Sigmoid colon (tissue), 7 donors: Measurements from ENCODE around the gene FAM114A1. TPM values are rescaled to one million over a fixed set of nuclear protein-coding genes. Genes with fewer than 3 reads are reported as not detected.
A peak's percentile ranks its signal among the peaks of the same experiment; 100 is the strongest.
"Not testable (repeated sequence)": the region's sequence is repeated elsewhere in the genome, so short reads cannot be mapped to it uniquely, and the experiment has no call there.

ENCODE experiments used
- DNase-seq: peaks from one replicate; pipeline ENCODE4 v3.0.0-alpha.2; 2019
- H3K27ac ChIP-seq, 4 donors: fragments of 200-600 bp; sonication (generic); one replicate each; pipeline ENCODE4 v1.5.1; 2016 to 2019; ENCODE audit warnings: mild to moderate bottlenecking in 1 of 4
- H3K27me3 ChIP-seq, 3 donors: fragments of 200-600 bp; sonication (generic); one replicate each; pipeline ENCODE4 v1.5.1; 2019; ENCODE audit warnings: mild to moderate bottlenecking in 1 of 3
- H3K36me3 ChIP-seq, 4 donors: fragments of 200-600 bp; sonication (generic); one replicate each; pipeline ENCODE4 v1.5.1; 2016 to 2019
- H3K4me1 ChIP-seq, 4 donors: fragments of 200-600 bp; sonication (generic); one replicate each; pipeline ENCODE4 v1.5.1; 2017 to 2019
- H3K4me3 ChIP-seq, 4 donors: fragments of 200-600 bp; sonication (generic); one replicate each; pipeline ENCODE4 v1.5.1; 2017 to 2019; ENCODE audit warnings: mild to moderate bottlenecking in 2 of 4, moderate library complexity in 1 of 4
- H3K9me3 ChIP-seq, 4 donors: fragments of 200-600 bp in 3 of 4; sonication (generic) in 3 of 4; one replicate each; pipeline versions ENCODE4 v1.5.1 to v1.6.1; 2013 to 2019
- EP300 ChIP-seq, 4 donors: sonication (generic); formaldehyde crosslinking; IDR thresholded peaks; one replicate each; pipeline ENCODE4 v1.6.1; 2017; ENCODE audit warnings: antibody characterized with exemption in 4 of 4
- POLR2A ChIP-seq, 2 donors: fragments of 450-650 bp; IDR thresholded peaks; one replicate each; pipeline ENCODE4 v1.6.1; 2016; ENCODE audit warnings: antibody characterized with exemption in 2 of 2, mild to moderate bottlenecking in 2 of 2, moderate library complexity in 2 of 2
- POLR2AphosphoS5 ChIP-seq, 4 donors: sonication (generic); formaldehyde crosslinking; IDR thresholded peaks; one replicate each; pipeline ENCODE4 v1.6.1; 2017; ENCODE audit warnings: antibody characterized with exemption in 4 of 4
- WGBS, 2 donors: extraction: QIAGEN DNeasy Blood & Tissue Kit; methylation state at CpG; one replicate each; pipeline ENCODE4 v1.1.7; 2013; 5-methylcytosine and 5-hydroxymethylcytosine counted together
- intact Hi-C: fragments of 100-400 bp; cut with DNase I; formaldehyde crosslinking; loops from one replicate; pipeline ENCODE4 v1.15.1; 2023
- polyA plus RNA-seq, 3 donors: library from polyadenylated mRNA; stranded (reverse); fragments of 200-250 nt; gene quantifications; one replicate each; pipeline ENCODE4 v1.2.3, GENCODE V29; 2013
- total RNA-seq, 4 donors: library from RNA; depleted of rRNA; stranded (reverse); fragments of >200 nt; gene quantifications; one replicate each; pipeline ENCODE4 v1.1.0, GENCODE V29; 2016
- TF ChIP-seq, protein P1 (sequence below), 4 experiments: fragments of 450-650 bp in 3 of 4; fragments of 200-600 bp in 1 of 4; IDR thresholded peaks; one replicate each; pipeline ENCODE4 v1.5.1; 2016 to 2019; ENCODE audit warnings: antibody characterized with exemption in 4 of 4, mild to moderate bottlenecking in 3 of 4, moderate library complexity in 2 of 4
- donor health status: healthy with polysubstance abuse.
- donor health status: Bipolar disorder and iron deficiency.
- donor health status: healthy.

FAM114A1 gene
- total and polyA plus RNA-seq, 7 donors = 24.7 to 189 (median 120) TPM

DNA sequence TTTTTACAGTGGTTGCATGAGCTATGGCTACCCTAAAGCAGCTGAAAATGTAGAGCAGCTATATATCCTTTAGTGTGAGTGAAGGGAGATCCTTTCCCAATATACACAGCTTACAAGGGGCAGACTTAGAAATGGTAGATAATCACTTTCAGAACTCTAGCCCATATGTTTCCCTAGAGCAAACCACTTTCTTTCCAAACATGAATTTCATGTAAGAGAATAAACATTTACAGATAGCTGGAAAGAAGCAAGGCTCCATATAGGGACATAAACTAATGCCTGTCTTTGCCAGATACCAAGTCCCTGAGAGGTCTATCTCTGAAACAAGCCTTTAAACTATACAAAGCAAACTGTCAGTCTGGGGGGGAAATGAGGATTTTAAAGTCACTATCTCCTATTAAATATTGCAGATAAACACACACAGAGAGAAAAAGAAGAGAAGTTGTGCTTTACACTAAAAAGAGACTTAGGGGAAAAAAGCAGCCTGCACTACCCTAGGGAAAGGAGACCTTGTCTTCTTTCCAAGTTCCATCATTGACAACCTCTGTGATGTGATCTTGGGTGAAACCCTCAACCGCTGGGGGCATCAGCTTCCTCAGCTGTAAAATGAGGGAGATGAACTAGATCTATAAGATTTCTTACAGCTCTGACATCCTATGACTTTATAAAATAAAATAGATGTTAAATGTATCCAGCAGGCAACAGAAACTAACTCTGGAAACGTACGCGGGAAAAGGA is 91.0 kb downstream of the FAM114A1 start:
- no peaks in the 10 kb centered on the region for H3K36me3 ChIP-seq
- TF ChIP-seq EP300 (IDR thresholded peaks at IDR 0.05) (no peak), POLR2A (IDR thresholded peaks at IDR 0.05) (no peak), POLR2AphosphoS5 (IDR thresholded peaks at IDR 0.05) (no peak)
- TF ChIP-seq, protein P1, sequence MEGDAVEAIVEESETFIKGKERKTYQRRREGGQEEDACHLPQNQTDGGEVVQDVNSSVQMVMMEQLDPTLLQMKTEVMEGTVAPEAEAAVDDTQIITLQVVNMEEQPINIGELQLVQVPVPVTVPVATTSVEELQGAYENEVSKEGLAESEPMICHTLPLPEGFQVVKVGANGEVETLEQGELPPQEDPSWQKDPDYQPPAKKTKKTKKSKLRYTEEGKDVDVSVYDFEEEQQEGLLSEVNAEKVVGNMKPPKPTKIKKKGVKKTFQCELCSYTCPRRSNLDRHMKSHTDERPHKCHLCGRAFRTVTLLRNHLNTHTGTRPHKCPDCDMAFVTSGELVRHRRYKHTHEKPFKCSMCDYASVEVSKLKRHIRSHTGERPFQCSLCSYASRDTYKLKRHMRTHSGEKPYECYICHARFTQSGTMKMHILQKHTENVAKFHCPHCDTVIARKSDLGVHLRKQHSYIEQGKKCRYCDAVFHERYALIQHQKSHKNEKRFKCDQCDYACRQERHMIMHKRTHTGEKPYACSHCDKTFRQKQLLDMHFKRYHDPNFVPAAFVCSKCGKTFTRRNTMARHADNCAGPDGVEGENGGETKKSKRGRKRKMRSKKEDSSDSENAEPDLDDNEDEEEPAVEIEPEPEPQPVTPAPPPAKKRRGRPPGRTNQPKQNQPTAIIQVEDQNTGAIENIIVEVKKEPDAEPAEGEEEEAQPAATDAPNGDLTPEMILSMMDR (IDR thresholded peaks at IDR 0.05) = no peak
- WGBS, 2 donors = 68 to 96% methylated on average over 4 of the region's 4 CpGs
- H3K27me3 ChIP-seq = no peaks in the 10 kb centered on the region
- peaks cover 0 to 23% (median 14%) of the 10 kb centered on the region in 4 donors for H3K4me1 ChIP-seq
- no peak overlapping the region for H3K4me3 ChIP-seq
- H3K9me3 ChIP-seq = no peaks in the 10 kb centered on the region
- no peak for DNase-seq
- intact Hi-C loops = no loop called here
- peak overlapping the region; percentile 4 to 40 (median 24) for H3K27ac ChIP-seq

DNA sequence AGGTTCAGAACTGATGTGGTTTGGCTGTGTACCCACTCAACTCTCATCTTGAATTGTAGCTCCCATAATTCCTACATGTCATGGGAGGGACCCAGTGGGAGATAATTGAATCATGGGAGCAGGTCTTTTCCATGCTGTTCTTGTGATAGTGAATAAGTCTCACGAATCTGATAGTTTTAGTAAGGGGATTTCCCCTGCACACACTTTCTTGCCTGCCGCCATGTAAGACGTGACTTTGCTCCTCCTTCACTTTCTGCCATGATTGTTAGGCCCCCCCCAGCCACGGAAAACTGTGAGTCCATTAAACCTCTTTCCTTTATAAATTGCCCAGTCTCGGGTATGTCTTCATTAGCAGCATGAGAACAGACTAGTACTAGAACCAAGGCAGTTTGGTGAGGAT is 91.6 kb downstream of the FAM114A1 start:
- H3K4me3 ChIP-seq, H3K27me3 ChIP-seq, H3K9me3 ChIP-seq, H3K36me3 ChIP-seq, intact Hi-C loops, DNase-seq: not testable (repeated sequence)
- peak overlapping the region in 2 of 4 donors; percentile 38 to 40 for H3K27ac ChIP-seq
- WGBS, 2 donors = 90 to 94% methylated on average over 5 of the region's 5 CpGs
- peaks cover 0 to 23% (median 14%) of the 10 kb centered on the region in 4 donors for H3K4me1 ChIP-seq

DNA sequence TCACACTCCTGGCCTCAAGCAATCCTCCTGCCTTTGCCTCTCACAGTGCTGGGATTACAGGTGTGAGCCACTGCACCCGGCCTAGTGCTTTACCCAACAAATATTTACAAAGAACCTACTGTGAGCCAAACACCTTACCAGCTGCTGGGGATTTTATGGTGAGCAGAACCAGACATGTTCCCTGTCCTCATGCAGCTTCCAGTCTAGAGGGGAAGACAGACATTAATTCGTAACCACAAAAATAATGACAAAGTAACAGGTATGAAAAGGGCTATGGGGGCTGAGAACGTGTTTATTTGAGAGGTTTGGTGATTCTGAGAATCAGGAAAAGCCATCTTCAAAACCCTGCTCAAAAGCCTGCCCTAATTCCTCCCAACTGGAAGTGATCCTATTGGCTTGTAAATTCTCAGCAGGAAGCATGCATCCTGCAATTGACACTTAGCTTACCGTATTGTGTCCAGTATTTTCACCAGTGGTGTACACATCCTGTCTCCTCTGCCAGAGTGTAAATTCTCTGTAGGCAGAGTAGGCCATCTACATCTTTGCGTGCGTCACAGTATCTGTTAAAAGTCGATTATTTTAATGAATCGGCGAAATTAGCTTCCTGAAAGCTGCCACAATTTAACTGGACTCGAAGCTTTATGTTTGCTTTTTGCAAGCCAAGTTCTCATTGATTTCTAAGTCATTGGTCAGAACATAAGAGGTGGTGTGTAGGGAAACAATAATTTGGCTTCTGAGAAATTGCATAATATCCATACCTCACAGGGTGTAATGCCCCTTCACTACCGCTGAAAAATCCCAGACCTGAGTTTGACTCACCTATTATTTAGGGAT is 97.6 kb downstream of the FAM114A1 start:
- Histone ChIP-seq H3K9me3 (no peaks in the 10 kb centered on the region), H3K27ac (no peak overlapping the region), H3K4me1 (peaks cover 0 to 11% (median 4%) of the 10 kb centered on the region in 4 donors), H3K27me3 (no peaks in the 10 kb centered on the region), H3K36me3 (no peaks in the 10 kb centered on the region), H3K4me3 (no peak overlapping the region)
- intact Hi-C loops = loop anchor here (5.0 kb wide), 1 partner anchor 77 kb away; no protein-coding TSS in a partner anchor
- 89% methylated on average over 11 of the region's 11 CpGs for WGBS, 2 donors
- TF ChIP-seq EP300 (IDR thresholded peaks at IDR 0.05) (no peak), POLR2AphosphoS5 (IDR thresholded peaks at IDR 0.05) (no peak), POLR2A (IDR thresholded peaks at IDR 0.05) (no peak)
- TF ChIP-seq, protein P1 (IDR thresholded peaks at IDR 0.05) = no peak
- no peak for DNase-seq

DNA sequence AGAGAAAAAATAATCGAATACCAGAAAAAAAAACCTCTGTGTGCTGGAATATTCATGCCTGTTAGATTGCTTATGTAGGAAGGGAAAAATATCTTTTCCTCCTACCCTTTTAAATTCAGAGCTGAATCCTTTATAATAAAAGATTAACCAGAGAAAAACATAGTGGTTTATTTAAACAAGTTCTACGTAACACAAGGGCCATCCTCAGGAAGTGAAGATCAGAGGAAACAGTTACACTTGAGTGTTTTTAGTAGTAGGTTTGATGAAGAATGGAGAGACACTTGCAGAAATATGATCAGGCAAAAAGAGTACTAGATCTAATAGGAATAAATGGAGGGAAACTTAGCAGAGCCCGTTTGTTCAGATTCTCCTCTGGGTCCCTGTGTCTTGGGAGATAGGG is 98.3 kb downstream of the FAM114A1 start:
- intact Hi-C loops = loop anchor here (5.0 kb wide), 1 partner anchor 76 kb away; no protein-coding TSS in a partner anchor
- no peak for DNase-seq
- TF ChIP-seq POLR2AphosphoS5 (IDR thresholded peaks at IDR 0.05) (no peak), POLR2A (IDR thresholded peaks at IDR 0.05) (no peak), EP300 (IDR thresholded peaks at IDR 0.05) (no peak)
- TF ChIP-seq, protein P1 (IDR thresholded peaks at IDR 0.05) = no peak
- Histone ChIP-seq H3K36me3 (no peaks in the 10 kb centered on the region), H3K9me3 (no peaks in the 10 kb centered on the region), H3K4me1 (peaks cover 0 to 11% (median 4%) of the 10 kb centered on the region in 4 donors), H3K27ac (no peak overlapping the region), H3K27me3 (no peaks in the 10 kb centered on the region), H3K4me3 (no peak overlapping the region)
- 78% methylated on average over 3 of the region's 3 CpGs for WGBS, 2 donors
